HCT116 (cell line): Measurements from ENCODE around the gene CACNA2D3.

Experiments used
- EZH2 ChIP-seq: fragments of 200-600 bp; sonication (generic); IDR thresholded peaks from 2 replicates; pipeline ENCODE4 v1.6.1; 2017; ENCODE audit warnings: antibody characterized with exemption, mixed run types
- FOSL1 ChIP-seq: IDR thresholded peaks from 2 replicates; pipeline ENCODE4 v1.6.1; 2012; ENCODE audit warnings: low read depth
- JUND ChIP-seq: IDR thresholded peaks from 2 replicates; pipeline ENCODE4 v1.6.1; 2012
- POLR2A ChIP-seq: IDR thresholded peaks from 2 replicates; pipeline ENCODE4 v1.7.0; 2011; ENCODE audit warnings: borderline replicate concordance; ENCODE audit not compliant: insufficient read depth, insufficient read length; ENCODE audit errors: extremely low read depth
- POLR2AphosphoS5 ChIP-seq: IDR thresholded peaks from 2 replicates; pipeline ENCODE4 v1.6.1; 2011; ENCODE audit warnings: mild to moderate bottlenecking, low read depth, low read length, moderate library complexity
- RAD21 ChIP-seq: IDR thresholded peaks from 2 replicates; pipeline ENCODE4 v1.6.1; 2012; ENCODE audit warnings: low read depth, mild to moderate bottlenecking
- YY1 ChIP-seq: IDR thresholded peaks from 2 replicates; pipeline ENCODE4 v1.6.1; 2011; ENCODE audit warnings: low read length, low read depth, moderate library complexity, mild to moderate bottlenecking; ENCODE audit not compliant: insufficient replicate concordance; ENCODE audit errors: extremely low read depth
- TF ChIP-seq, protein P1 (sequence below), 3 experiments: fragments of 200-600 bp in 1 of 3; sonication (generic) in 1 of 3; IDR thresholded peaks in 2 of 3; conservative IDR thresholded peaks in 1 of 3; 2 replicates each; pipeline ENCODE4 v1.5.1; 2012 to 2017; ENCODE audit warnings: low read depth in 2 of 3, low read length in 2 of 3, antibody characterized with exemption in 1 of 3, borderline replicate concordance in 1 of 3, control low read depth in 1 of 3, mild to moderate bottlenecking in 1 of 3, mixed read lengths in 1 of 3, mixed run types in 1 of 3, moderate library complexity in 1 of 3; ENCODE audit not compliant: insufficient read depth in 1 of 3
- TF ChIP-seq, protein P2 (sequence below): IDR thresholded peaks from 2 replicates; pipeline ENCODE4 v1.6.1; 2012; ENCODE audit warnings: low read depth
- TF ChIP-seq, protein P3 (sequence below): IDR thresholded peaks from 2 replicates; pipeline ENCODE4 v1.6.1; 2011; ENCODE audit warnings: mild to moderate bottlenecking, low read length, moderate library complexity; ENCODE audit not compliant: insufficient replicate concordance; ENCODE audit errors: extremely low read depth
- TF ChIP-seq, protein P4 (sequence below): IDR thresholded peaks from 2 replicates; pipeline ENCODE4 v1.6.1; 2012

DNA sequence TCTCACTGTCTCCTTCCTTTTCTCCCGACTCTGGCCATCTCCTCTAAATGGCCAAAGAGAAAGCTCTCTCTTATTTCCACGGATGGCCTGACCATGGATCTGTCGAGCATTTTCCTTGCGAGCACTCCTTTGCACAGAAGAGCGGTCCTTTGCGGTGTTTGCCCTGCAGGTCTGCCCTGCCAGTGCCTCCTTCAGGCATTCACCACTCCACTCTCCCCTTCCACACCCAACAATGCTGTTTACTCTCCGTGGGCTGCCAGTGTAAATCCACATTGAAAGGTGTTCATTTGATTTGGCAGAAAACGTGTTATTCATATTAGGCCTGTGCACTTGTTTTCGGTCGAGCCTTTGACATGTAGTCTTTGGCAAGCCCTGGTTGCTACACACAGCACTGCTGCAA is 49.6 kb downstream of the CACNA2D3 start:
- TF ChIP-seq, protein P1, sequence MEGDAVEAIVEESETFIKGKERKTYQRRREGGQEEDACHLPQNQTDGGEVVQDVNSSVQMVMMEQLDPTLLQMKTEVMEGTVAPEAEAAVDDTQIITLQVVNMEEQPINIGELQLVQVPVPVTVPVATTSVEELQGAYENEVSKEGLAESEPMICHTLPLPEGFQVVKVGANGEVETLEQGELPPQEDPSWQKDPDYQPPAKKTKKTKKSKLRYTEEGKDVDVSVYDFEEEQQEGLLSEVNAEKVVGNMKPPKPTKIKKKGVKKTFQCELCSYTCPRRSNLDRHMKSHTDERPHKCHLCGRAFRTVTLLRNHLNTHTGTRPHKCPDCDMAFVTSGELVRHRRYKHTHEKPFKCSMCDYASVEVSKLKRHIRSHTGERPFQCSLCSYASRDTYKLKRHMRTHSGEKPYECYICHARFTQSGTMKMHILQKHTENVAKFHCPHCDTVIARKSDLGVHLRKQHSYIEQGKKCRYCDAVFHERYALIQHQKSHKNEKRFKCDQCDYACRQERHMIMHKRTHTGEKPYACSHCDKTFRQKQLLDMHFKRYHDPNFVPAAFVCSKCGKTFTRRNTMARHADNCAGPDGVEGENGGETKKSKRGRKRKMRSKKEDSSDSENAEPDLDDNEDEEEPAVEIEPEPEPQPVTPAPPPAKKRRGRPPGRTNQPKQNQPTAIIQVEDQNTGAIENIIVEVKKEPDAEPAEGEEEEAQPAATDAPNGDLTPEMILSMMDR (IDR thresholded peaks at IDR 0.05 in 2 of 3, conservative IDR thresholded peaks at IDR 0.05 in 1 of 3; ENCODE audit: borderline replicate concordance in 1 of 3, insufficient read depth in 1 of 3, low read depth in 2 of 3, low read length in 2 of 3), result no peak
- no peak for TF ChIP-seq FOSL1
- no peak for TF ChIP-seq POLR2A
- no peak for TF ChIP-seq RAD21
- no peak for TF ChIP-seq POLR2AphosphoS5
- TF ChIP-seq, protein P2, sequence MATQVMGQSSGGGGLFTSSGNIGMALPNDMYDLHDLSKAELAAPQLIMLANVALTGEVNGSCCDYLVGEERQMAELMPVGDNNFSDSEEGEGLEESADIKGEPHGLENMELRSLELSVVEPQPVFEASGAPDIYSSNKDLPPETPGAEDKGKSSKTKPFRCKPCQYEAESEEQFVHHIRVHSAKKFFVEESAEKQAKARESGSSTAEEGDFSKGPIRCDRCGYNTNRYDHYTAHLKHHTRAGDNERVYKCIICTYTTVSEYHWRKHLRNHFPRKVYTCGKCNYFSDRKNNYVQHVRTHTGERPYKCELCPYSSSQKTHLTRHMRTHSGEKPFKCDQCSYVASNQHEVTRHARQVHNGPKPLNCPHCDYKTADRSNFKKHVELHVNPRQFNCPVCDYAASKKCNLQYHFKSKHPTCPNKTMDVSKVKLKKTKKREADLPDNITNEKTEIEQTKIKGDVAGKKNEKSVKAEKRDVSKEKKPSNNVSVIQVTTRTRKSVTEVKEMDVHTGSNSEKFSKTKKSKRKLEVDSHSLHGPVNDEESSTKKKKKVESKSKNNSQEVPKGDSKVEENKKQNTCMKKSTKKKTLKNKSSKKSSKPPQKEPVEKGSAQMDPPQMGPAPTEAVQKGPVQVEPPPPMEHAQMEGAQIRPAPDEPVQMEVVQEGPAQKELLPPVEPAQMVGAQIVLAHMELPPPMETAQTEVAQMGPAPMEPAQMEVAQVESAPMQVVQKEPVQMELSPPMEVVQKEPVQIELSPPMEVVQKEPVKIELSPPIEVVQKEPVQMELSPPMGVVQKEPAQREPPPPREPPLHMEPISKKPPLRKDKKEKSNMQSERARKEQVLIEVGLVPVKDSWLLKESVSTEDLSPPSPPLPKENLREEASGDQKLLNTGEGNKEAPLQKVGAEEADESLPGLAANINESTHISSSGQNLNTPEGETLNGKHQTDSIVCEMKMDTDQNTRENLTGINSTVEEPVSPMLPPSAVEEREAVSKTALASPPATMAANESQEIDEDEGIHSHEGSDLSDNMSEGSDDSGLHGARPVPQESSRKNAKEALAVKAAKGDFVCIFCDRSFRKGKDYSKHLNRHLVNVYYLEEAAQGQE, result no peak
- TF ChIP-seq JUND, result no peak
- TF ChIP-seq EZH2, result no peak
- TF ChIP-seq YY1, result no peak
- TF ChIP-seq, protein P3, sequence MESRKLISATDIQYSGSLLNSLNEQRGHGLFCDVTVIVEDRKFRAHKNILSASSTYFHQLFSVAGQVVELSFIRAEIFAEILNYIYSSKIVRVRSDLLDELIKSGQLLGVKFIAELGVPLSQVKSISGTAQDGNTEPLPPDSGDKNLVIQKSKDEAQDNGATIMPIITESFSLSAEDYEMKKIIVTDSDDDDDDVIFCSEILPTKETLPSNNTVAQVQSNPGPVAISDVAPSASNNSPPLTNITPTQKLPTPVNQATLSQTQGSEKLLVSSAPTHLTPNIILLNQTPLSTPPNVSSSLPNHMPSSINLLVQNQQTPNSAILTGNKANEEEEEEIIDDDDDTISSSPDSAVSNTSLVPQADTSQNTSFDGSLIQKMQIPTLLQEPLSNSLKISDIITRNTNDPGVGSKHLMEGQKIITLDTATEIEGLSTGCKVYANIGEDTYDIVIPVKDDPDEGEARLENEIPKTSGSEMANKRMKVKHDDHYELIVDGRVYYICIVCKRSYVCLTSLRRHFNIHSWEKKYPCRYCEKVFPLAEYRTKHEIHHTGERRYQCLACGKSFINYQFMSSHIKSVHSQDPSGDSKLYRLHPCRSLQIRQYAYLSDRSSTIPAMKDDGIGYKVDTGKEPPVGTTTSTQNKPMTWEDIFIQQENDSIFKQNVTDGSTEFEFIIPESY, result no peak
- TF ChIP-seq, protein P4, sequence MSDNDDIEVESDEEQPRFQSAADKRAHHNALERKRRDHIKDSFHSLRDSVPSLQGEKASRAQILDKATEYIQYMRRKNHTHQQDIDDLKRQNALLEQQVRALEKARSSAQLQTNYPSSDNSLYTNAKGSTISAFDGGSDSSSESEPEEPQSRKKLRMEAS, result no peak
